GM12801 (cell line): ENCODE data around the gene KLC4.

Source experiments
- CTCF ChIP-seq: IDR thresholded peaks from one replicate; pipeline ENCODE4 v1.5.1; 2011; ENCODE audit warnings: control low read depth; ENCODE audit not compliant: insufficient read length; ENCODE audit errors: extremely low read depth

KLC4 gene

DNA sequence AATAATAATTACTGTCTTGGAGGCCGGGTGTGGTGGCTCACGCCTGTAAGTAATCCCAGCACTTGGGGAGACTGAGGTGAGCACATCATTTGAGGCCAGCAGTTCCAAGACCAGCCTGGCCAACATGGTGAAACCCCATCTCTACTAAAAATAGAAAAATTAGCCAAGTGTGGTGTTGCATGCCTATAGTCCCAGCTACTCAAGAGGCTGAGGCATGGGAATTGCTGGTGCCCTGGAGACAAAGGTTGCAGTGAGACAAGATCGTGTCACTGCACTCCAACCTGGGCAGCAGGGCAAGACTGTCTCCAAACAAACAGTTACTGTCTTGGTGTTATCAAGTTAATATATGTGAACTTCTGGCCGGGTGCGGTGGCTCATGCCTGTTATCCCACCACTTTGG is 33.1 kb upstream of the KLC4 start:
- TF ChIP-seq CTCF: no peak

GRCh38 chr6:43029120-43029519 is 30.3 kb upstream of the KLC4 start:
- TF ChIP-seq CTCF: no peak

- no peak for TF ChIP-seq CTCF
Measured at GRCh38 chr6:43032326-43032725, 27.1 kb upstream of the KLC4 start.

- no peak for TF ChIP-seq CTCF
Measured at GRCh38 chr6:43033496-43034189, 25.8 kb upstream of the KLC4 start.

GRCh38 chr6:43034190-43034525 is 25.3 kb upstream of the KLC4 start:
- no peak for TF ChIP-seq CTCF

DNA sequence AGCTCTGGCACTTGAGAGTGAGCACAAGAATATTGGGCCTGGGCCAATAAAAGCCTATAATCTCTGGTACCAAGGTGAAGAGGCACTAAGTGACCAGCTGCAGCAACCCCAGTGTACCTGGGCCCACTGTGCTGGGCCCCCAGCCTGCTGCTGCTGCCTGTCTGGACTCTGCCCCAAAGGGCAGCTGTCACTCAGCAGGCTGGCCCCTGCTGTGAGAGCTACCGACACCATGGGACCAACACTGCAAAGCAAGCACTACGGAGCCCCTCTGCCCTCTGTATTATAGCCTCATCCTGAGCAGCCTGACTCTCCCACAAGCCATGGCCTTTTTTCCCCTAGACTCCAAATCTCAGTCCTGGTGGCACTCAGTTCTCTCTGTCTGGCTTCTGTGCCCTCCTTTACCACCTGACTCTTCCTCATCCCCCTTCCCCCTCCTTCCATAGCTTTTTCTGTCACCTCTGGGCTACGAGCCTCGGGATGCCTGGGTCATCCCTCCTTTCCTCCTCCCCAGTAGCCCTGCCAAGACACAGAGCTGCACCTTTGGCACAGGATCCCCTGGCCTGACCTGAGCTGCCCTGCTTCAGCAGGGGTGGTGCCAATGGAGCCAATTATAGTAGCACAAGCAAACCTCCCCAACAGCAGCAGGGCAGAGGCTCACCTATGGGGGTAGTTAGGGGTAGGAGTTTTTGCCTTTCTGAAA is 23.8 kb upstream of the KLC4 start:
- no peak for TF ChIP-seq CTCF

DNA sequence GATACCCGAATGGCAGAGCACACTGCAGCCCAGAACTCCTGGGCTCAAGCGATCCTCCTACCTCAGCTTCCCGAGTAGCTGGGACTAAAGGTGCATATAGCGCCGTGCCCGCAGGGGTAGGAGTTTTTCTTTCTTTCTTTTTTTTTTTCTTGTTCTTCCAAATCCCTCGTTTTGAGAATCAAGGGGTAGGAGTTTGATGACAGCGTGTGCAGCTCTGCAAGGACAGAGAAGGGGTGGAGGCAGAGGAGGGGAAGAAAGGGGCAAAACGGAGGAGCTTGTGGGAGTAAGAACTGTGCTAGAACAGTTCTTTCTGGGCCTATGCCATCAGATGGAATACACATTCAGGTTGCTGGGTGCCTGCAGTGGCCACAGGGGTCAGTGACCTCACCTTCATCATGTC is 22.7 kb upstream of the KLC4 start:
- no peak for TF ChIP-seq CTCF
